Colonic mucosa (tissue), 4 donors: ENCODE results near the gene LAMC2. TPM values are rescaled to one million over a fixed set of nuclear protein-coding genes. Genes with fewer than 3 reads are reported as not detected.

Experiments
- DNase-seq: peaks from one replicate; pipeline ENCODE4 v3.0.0-alpha.2; 2020
- H3K27ac ChIP-seq: fragments of 200-600 bp; one replicate; pipeline ENCODE4 v1.8.0; 2021
- H3K27me3 ChIP-seq: fragments of 200-600 bp; one replicate; pipeline ENCODE4 v1.8.0; 2021
- H3K36me3 ChIP-seq: fragments of 200-600 bp; one replicate; pipeline ENCODE4 v1.8.0; 2021
- H3K4me1 ChIP-seq: fragments of 200-600 bp; one replicate; pipeline ENCODE4 v1.8.0; 2021; ENCODE audit warnings: mild to moderate bottlenecking
- H3K4me3 ChIP-seq: fragments of 200-600 bp; one replicate; pipeline ENCODE4 v1.8.0; 2021
- H3K9ac ChIP-seq, 2 donors: one replicate each; pipeline ENCODE4 v1.7.0; 2013; ENCODE audit warnings: control low read depth in 2 of 2, low read depth in 2 of 2, low read length in 2 of 2
- H3K9me3 ChIP-seq: fragments of 200-600 bp; one replicate; pipeline ENCODE4 v1.8.0; 2021
- CTCF ChIP-seq: fragments of 200-600 bp; IDR thresholded peaks from one replicate; pipeline ENCODE4 v1.8.0; 2022; ENCODE audit warnings: antibody characterized with exemption, mild to moderate bottlenecking
- intact Hi-C: fragments of 100-400 bp; cut with DNase I; formaldehyde crosslinking; loops from one replicate; pipeline ENCODE4 v1.14.1; 2022
- total RNA-seq, 2 donors: library from RNA; stranded (reverse); fragmentation: NEBNext Ultra II Directional in 1 of 2; extraction: Animal tissue kit (Norgen Biotek cat#: 25700) in 1 of 2; gene quantifications; one replicate each; pipeline ENCODE4 v1.2.1, GENCODE V29; 2021
- donor health status: healthy.
- donor health status: DM: no; HTN: no; CAD: no.
- donor health status: DM: no; HTN: no; CAD: no.

Gene LAMC2
- total RNA-seq, 2 donors from 2014 or later, result 25.3 to 27.7 TPM

GRCh38 chr1:183245357-183245756 is 59.3 kb downstream of the LAMC2 start:
- no peaks in the 10 kb centered on the region for H3K4me1 ChIP-seq
- H3K9ac ChIP-seq, result no peak overlapping the region
- no peak for DNase-seq
- no peak overlapping the region for H3K4me3 ChIP-seq
- H3K9me3 ChIP-seq, result no peaks in the 10 kb centered on the region
- no peak overlapping the region for H3K27ac ChIP-seq
- intact Hi-C loops, result no loop called here
- no peaks in the 10 kb centered on the region for H3K36me3 ChIP-seq
- TF ChIP-seq CTCF, result no peak
- no peaks in the 10 kb centered on the region for H3K27me3 ChIP-seq

- H3K27ac ChIP-seq, result no peak overlapping the region
- no peaks in the 10 kb centered on the region for H3K4me1 ChIP-seq
- no peak overlapping the region for H3K4me3 ChIP-seq
- no peaks in the 10 kb centered on the region for H3K9me3 ChIP-seq
- H3K27me3 ChIP-seq, result no peaks in the 10 kb centered on the region
- DNase-seq, result no peak
- H3K36me3 ChIP-seq, result no peaks in the 10 kb centered on the region
- intact Hi-C loops, result no loop called here
- TF ChIP-seq CTCF, result no peak
- no peak overlapping the region for H3K9ac ChIP-seq
Observed at GRCh38 chr1:183246436-183246835, 60.4 kb downstream of the LAMC2 start.

GRCh38 chr1:183247066-183247465 is 61.0 kb downstream of the LAMC2 start:
- Histone ChIP-seq H3K9ac (no peak overlapping the region), H3K36me3 (no peaks in the 10 kb centered on the region), H3K27ac (no peak overlapping the region), H3K4me1 (no peaks in the 10 kb centered on the region), H3K4me3 (no peak overlapping the region), H3K9me3 (no peaks in the 10 kb centered on the region), H3K27me3 (no peaks in the 10 kb centered on the region)
- TF ChIP-seq CTCF, result no peak
- intact Hi-C loops, result no loop called here
- DNase-seq, result no peak

GRCh38 chr1:183247484-183247883 is 61.4 kb downstream of the LAMC2 start:
- intact Hi-C loops, result no loop called here
- DNase-seq, result no peak

GRCh38 chr1:183247931-183248330 is 61.9 kb downstream of the LAMC2 start:
- TF ChIP-seq CTCF, result no peak
- no peaks in the 10 kb centered on the region for H3K27me3 ChIP-seq
- H3K36me3 ChIP-seq, result no peaks in the 10 kb centered on the region
- no peaks in the 10 kb centered on the region for H3K4me1 ChIP-seq
- no peak overlapping the region for H3K27ac ChIP-seq
- no peak overlapping the region for H3K9ac ChIP-seq
- intact Hi-C loops, result no loop called here
- H3K4me3 ChIP-seq, result no peak overlapping the region
- DNase-seq, result no peak
- H3K9me3 ChIP-seq, result no peaks in the 10 kb centered on the region

More at GRCh38 chr1:183247484-183247883, 61.4 kb downstream of the LAMC2 start:
- no peaks in the 10 kb centered on the region for H3K4me1 ChIP-seq
- H3K27ac ChIP-seq, result no peak overlapping the region
- H3K27me3 ChIP-seq, result no peaks in the 10 kb centered on the region
- H3K4me3 ChIP-seq, result no peak overlapping the region
- no peak overlapping the region for H3K9ac ChIP-seq
- no peak for TF ChIP-seq CTCF
- no peaks in the 10 kb centered on the region for H3K9me3 ChIP-seq
- no peaks in the 10 kb centered on the region for H3K36me3 ChIP-seq
